ENCODE data around the gene EBI3. TPM values are rescaled to one million over a fixed set of nuclear protein-coding genes. Genes with fewer than 3 reads are reported as not detected.
"Not testable (repeated sequence)": the region's sequence is repeated elsewhere in the genome, so short reads cannot be mapped to it uniquely, and the experiment has no call there.

EBI3 gene
- total RNA-seq, 1 experiment from 2014 or later, result 0.63 TPM

DNA sequence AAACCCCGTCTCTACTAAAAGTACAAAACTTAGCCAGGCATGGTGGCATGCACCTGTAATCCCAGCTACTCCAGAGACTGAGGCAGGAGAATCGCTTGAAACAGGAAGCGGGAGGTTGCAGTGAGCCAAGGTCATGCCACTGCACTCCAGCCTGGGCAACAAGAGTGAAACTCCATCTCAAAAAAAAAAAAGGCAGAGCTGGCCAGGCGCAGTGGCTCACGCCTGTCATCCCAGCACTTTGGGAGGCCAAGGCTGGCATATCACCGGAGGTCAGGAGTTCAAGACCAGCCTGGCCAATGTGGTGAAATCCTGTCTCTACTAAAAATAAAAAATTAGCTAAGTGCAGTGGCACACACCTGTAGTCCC lies 45.0 kb downstream of the EBI3 start:
- not testable (repeated sequence) for DNase-seq (ENCODE audit: low read depth)

DNA sequence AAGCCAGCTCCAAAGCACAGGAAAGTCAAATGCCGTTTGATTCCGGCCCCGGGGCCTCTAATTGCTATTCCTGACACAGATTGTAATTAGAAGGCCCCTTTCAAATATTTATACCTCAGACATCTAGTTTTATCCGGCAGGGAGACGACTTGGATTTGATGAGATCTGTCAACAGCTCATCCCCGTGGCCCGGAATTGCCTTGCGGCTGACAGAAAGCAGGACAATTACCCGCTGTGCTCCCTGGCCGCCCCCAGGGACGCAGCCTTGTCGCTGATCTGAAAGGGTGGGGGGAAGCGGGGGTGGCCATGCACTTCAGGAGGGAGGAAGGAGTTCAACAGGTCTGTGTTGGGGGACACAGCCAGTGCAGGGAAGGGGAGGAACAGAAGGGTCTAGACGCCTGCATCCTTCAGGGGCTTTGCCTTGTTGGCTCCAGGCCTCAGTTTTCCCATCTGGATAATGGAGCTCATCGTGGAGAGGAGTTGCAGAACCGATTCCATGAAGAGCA lies 47.9 kb downstream of the EBI3 start:
- no peak for DNase-seq (ENCODE audit: low read depth)

GRCh38 chr19:4278010-4278409 lies 48.7 kb downstream of the EBI3 start:
- no peak for DNase-seq (ENCODE audit: low read depth)

DNA sequence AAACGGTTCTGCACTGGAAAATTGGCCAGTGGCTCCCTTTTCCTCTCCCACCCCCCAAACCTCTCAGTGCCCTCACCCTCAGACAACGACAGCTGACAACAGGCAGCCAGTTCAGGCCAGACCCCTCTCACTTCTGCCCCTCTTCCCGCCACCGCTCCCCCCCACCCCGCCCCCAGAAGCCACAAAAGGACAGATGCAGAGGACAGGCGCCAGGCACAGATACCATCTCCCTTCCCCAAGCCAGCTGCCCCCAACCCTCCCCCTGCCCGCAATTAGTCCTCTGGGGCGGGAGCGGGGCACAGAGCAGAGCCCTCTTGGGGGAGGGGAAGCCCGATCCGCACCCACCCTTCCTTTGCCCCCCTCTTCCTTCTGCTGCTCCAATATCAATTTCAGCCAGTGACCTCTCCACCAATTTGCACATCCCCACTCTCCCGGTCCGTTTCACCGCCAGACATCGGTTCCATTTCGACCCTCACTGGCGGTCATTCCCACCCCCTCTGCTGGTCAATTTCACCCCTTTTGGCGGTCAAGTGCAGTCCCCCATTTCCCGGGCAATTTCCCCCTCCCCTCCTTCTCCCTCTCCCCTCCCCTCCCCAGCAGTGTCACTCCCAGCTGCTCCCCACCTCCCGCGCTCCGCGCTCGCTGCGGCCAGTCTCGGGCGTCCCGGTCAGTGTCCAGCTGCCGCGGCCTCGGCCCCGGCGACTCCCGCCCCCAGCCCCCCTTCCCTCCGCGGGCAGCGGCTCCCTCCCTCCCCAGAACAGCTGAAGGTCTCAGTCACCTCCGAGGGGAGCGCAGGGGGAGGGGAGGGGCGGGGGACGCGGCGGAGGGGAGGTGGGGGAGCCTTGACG lies 49.3 kb downstream of the EBI3 start, which contains the start of gene SHD:
Gene SHD (plus strand): TSS at position 848 of the 848 bp plus-strand sequence. CDS start 798 bp downstream, outside the sequence.
- no peak for DNase-seq (ENCODE audit: low read depth)

- no peak for DNase-seq (ENCODE audit: low read depth)
These were observed 49.9 kb downstream of the EBI3 start for GRCh38 chr19:4279267-4279529.

GRCh38 chr19:4279530-4280422 lies 50.5 kb downstream of the EBI3 start:
- no peak for DNase-seq (ENCODE audit: low read depth)

GRCh38 chr19:4284176-4284958 lies 55.0 kb downstream of the EBI3 start:
- no peak for DNase-seq (ENCODE audit: low read depth)

- DNase-seq (ENCODE audit: low read depth), result no peak
These were observed 55.7 kb downstream of the EBI3 start for GRCh38 chr19:4284974-4285373.

DNA sequence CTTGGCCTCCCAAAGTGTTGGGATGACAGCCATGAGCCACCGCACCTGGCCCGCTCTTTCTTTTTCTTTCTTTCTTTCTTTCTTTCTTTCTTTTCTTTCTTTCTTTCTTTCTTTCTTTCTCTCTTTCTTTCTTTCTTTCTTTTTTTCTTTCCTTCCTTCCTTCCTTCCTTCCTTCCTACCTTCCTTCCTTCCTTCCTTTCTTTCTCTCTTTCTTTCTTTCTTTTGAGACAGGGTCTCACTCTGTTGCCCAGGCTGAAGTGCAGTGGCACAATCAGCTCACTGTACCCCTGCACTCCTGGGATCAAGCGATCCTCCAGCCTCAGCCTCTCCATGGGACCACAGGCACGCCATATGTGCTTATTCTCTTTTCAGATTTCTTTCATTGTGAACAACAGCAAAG lies 56.8 kb downstream of the EBI3 start:
- not testable (repeated sequence) for DNase-seq (ENCODE audit: low read depth)

Other genes starting within 250 kb of the EBI3 start
- gene EEF2, start 244.1 kb upstream of the EBI3 start, total RNA-seq (2014; rRNA removed; shearing (Covaris generic)), result 1,252 and 1,397 TPM in 2 replicates
- gene PIAS4, start 221.8 kb upstream of the EBI3 start, total RNA-seq (2014; rRNA removed; shearing (Covaris generic)), result 15.1 and 20.0 TPM in 2 replicates
- gene ZBTB7A, start 162.6 kb upstream of the EBI3 start, total RNA-seq (2014; rRNA removed; shearing (Covaris generic)), result 8.8 and 17.2 TPM in 2 replicates
- gene MAP2K2, start 105.4 kb upstream of the EBI3 start, total RNA-seq (2014; rRNA removed; shearing (Covaris generic)), result 105 and 124 TPM in 2 replicates
- gene CREB3L3, start 75.9 kb upstream of the EBI3 start, total RNA-seq (2014; rRNA removed; shearing (Covaris generic)), result not detected in 2 replicates
- 16.4 and 18.5 TPM in 2 replicates for gene SIRT6, start 47.0 kb upstream of the EBI3 start, total RNA-seq (2014; rRNA removed; shearing (Covaris generic))
- gene ANKRD24, start 46.8 kb upstream of the EBI3 start, total RNA-seq (2014; rRNA removed; shearing (Covaris generic)), result 0.20 and 0.42 TPM in 2 replicates
- gene YJU2, start 17.6 kb downstream of the EBI3 start, total RNA-seq (2014; rRNA removed; shearing (Covaris generic)), result 23.8 and 28.1 TPM in 2 replicates
- gene SHD, start 49.7 kb downstream of the EBI3 start, total RNA-seq (2014; rRNA removed; shearing (Covaris generic)), result not detected in 2 replicates
- not detected in 2 replicates for gene TMIGD2, start 72.9 kb downstream of the EBI3 start, total RNA-seq (2014; rRNA removed; shearing (Covaris generic))
- 9.7 and 10.0 TPM in 2 replicates for gene FSD1, start 75.1 kb downstream of the EBI3 start, total RNA-seq (2014; rRNA removed; shearing (Covaris generic))
- gene STAP2, start 109.3 kb downstream of the EBI3 start, total RNA-seq (2014; rRNA removed; shearing (Covaris generic)), result 2.3 and 3.6 TPM in 2 replicates
- gene MPND, start 114.0 kb downstream of the EBI3 start, total RNA-seq (2014; rRNA removed; shearing (Covaris generic)), result 1.3 and 2.7 TPM in 2 replicates
- 46.6 and 62.9 TPM in 2 replicates for gene SH3GL1, start 171.0 kb downstream of the EBI3 start, total RNA-seq (2014; rRNA removed; shearing (Covaris generic))
- gene CHAF1A, start 173.1 kb downstream of the EBI3 start, total RNA-seq (2014; rRNA removed; shearing (Covaris generic)), result 26.5 and 44.1 TPM in 2 replicates
- gene UBXN6, start 228.3 kb downstream of the EBI3 start, total RNA-seq (2014; rRNA removed; shearing (Covaris generic)), result 48.4 and 75.4 TPM in 2 replicates
- gene HDGFL2, start 242.8 kb downstream of the EBI3 start, total RNA-seq (2014; rRNA removed; shearing (Covaris generic)), result 21.4 and 26.4 TPM in 2 replicates

Data from HT1080 (cell line).